Hepatocyte (in vitro differentiated cells): ENCODE results near the gene RFTN1. TPM values are rescaled to one million over a fixed set of nuclear protein-coding genes. Genes with fewer than 3 reads are reported as not detected.

Experiments
- DNase-seq: peaks from one replicate; pipeline ENCODE4 v3.0.0-alpha.2; 2016; ENCODE audit warnings: low spot score
- H2AFZ ChIP-seq: fragments of 200-600 bp; sonication (generic); 2 replicates; pipeline ENCODE4 v1.6.0; 2016; ENCODE audit warnings: antibody characterized with exemption, mild to moderate bottlenecking
- H3K27ac ChIP-seq: fragments of 200-600 bp; sonication (generic); 2 replicates; pipeline ENCODE4 v1.5.1; 2016; ENCODE audit warnings: mild to moderate bottlenecking
- H3K27me3 ChIP-seq: fragments of 200-600 bp; sonication (generic); 2 replicates; pipeline ENCODE4 v1.6.1; 2016
- H3K36me3 ChIP-seq: fragments of 200-600 bp; sonication (generic); replicated peaks from 2 replicates; pipeline ENCODE4 v1.5.1; 2016; ENCODE audit warnings: low read depth; ENCODE audit not compliant: insufficient read depth
- H3K4me1 ChIP-seq: fragments of 200-600 bp; sonication (generic); 2 replicates; pipeline ENCODE4 v1.5.1; 2016; ENCODE audit warnings: mild to moderate bottlenecking, moderate library complexity; ENCODE audit not compliant: insufficient read depth
- H3K4me2 ChIP-seq: fragments of 200-600 bp; sonication (generic); 2 replicates; pipeline ENCODE4 v1.6.0; 2016
- H3K4me3 ChIP-seq: fragments of 200-600 bp; sonication (generic); 2 replicates; pipeline ENCODE4 v1.5.1; 2016; ENCODE audit warnings: mild to moderate bottlenecking
- H3K79me2 ChIP-seq: fragments of 200-600 bp; sonication (generic); 2 replicates; pipeline ENCODE4 v1.6.0; 2017; ENCODE audit warnings: mild to moderate bottlenecking
- H3K9me2 ChIP-seq: fragments of 200-600 bp; sonication (generic); replicated peaks from 2 replicates; pipeline ENCODE4 v1.6.0; 2017; ENCODE audit warnings: mild to moderate bottlenecking; ENCODE audit not compliant: insufficient read depth
- H3K9me3 ChIP-seq: fragments of 200-600 bp; sonication (generic); 2 replicates; pipeline ENCODE4 v1.5.1; 2016; ENCODE audit warnings: low read depth, mild to moderate bottlenecking
- H4K20me1 ChIP-seq: fragments of 200-600 bp; sonication (generic); 2 replicates; pipeline ENCODE4 v1.6.0; 2016; ENCODE audit warnings: mild to moderate bottlenecking; ENCODE audit not compliant: insufficient read depth, poor library complexity, severe bottlenecking
- CTCF ChIP-seq: fragments of 200-600 bp; sonication (generic); IDR thresholded peaks from 2 replicates; pipeline ENCODE4 v1.5.1; 2016; ENCODE audit warnings: antibody characterized with exemption, mild to moderate bottlenecking; ENCODE audit not compliant: poor library complexity
- EZH2 ChIP-seq: fragments of 200-600 bp; sonication (generic); IDR thresholded peaks from 2 replicates; pipeline ENCODE4 v1.6.1; 2016; ENCODE audit warnings: antibody characterized with exemption, mild to moderate bottlenecking, borderline replicate concordance
- EZH2phosphoT487 ChIP-seq: fragments of 200-600 bp; sonication (generic); IDR thresholded peaks from one replicate; pipeline ENCODE4 v1.6.1; 2018; ENCODE audit warnings: antibody characterized with exemption, mild to moderate bottlenecking, low read depth, moderate library complexity; ENCODE audit not compliant: unreplicated experiment, severe bottlenecking
- WGBS: methylation state at CpG from one replicate; pipeline ENCODE4 v1.1.6; 2016; ENCODE audit warnings: low lambda C conversion rate; ENCODE audit errors: missing lambda C conversion rate; 5-methylcytosine and 5-hydroxymethylcytosine counted together
- polyA plus RNA-seq: library from polyadenylated mRNA; unstranded; fragments of >200 nt; fragmentation: Nextera tagmentation; extraction: Ambion mirVana; gene quantifications from 2 replicates; pipeline ENCODE4 v1.2.1, GENCODE V29; 2016
- total RNA-seq: library from RNA; depleted of rRNA; stranded (reverse); fragments of >200 nt; gene quantifications from 2 replicates; pipeline ENCODE4 v1.2.3, GENCODE V29; 2014

Gene RFTN1
- total and polyA plus RNA-seq, 2 experiments from 2014 or later: 10.0 to 14.9 TPM

GRCh38 chr3:16546186-16547010 is 32.9 kb upstream of the RFTN1 start:
- no peak overlapping the region for H3K27ac ChIP-seq
- H3K4me3 ChIP-seq: no peak overlapping the region
- H3K9me2 ChIP-seq: no peaks in the 10 kb centered on the region
- H4K20me1 ChIP-seq: no peaks in the 10 kb centered on the region
- no peaks in the 10 kb centered on the region for H3K79me2 ChIP-seq
- H3K4me1 ChIP-seq: no peaks in the 10 kb centered on the region
- WGBS: 90% methylated on average over 12 of the region's 12 CpGs
- DNase-seq: no peak
- H3K36me3 ChIP-seq: no peaks in the 10 kb centered on the region
- TF ChIP-seq EZH2phosphoT487: no peak
- TF ChIP-seq CTCF: no peak
- no peak for TF ChIP-seq EZH2
- H3K9me3 ChIP-seq: no peaks in the 10 kb centered on the region
- H3K27me3 ChIP-seq: peaks cover 3% of the 10 kb centered on the region
- no peak overlapping the region for H2AFZ ChIP-seq
- no peak overlapping the region for H3K4me2 ChIP-seq

- no peak for DNase-seq
- H4K20me1 ChIP-seq: no peaks in the 10 kb centered on the region
- no peak overlapping the region for H3K27ac ChIP-seq
- TF ChIP-seq CTCF: no peak
- TF ChIP-seq EZH2: no peak
- no peak for TF ChIP-seq EZH2phosphoT487
- no peak overlapping the region for H3K4me3 ChIP-seq
- H3K36me3 ChIP-seq: no peaks in the 10 kb centered on the region
- 84% methylated on average over 10 of the region's 10 CpGs for WGBS
- H2AFZ ChIP-seq: no peak overlapping the region
- H3K9me2 ChIP-seq: no peaks in the 10 kb centered on the region
- H3K4me1 ChIP-seq: no peaks in the 10 kb centered on the region
- peaks cover 7% of the 10 kb centered on the region for H3K27me3 ChIP-seq
- H3K79me2 ChIP-seq: no peaks in the 10 kb centered on the region
- no peak overlapping the region for H3K4me2 ChIP-seq
- H3K9me3 ChIP-seq: no peaks in the 10 kb centered on the region
These were observed 32.1 kb upstream of the RFTN1 start for GRCh38 chr3:16545413-16546185.

GRCh38 chr3:16543242-16543864 is 29.9 kb upstream of the RFTN1 start:
- H3K27ac ChIP-seq: no peak overlapping the region
- no peaks in the 10 kb centered on the region for H3K36me3 ChIP-seq
- no peak overlapping the region for H3K4me3 ChIP-seq
- H3K4me2 ChIP-seq: no peak overlapping the region
- H3K9me2 ChIP-seq: no peaks in the 10 kb centered on the region
- 72% methylated on average over 6 of the region's 6 CpGs for WGBS
- no peak for DNase-seq
- peaks cover 7% of the 10 kb centered on the region for H3K27me3 ChIP-seq
- H3K4me1 ChIP-seq: no peaks in the 10 kb centered on the region
- no peaks in the 10 kb centered on the region for H3K9me3 ChIP-seq
- no peaks in the 10 kb centered on the region for H3K79me2 ChIP-seq
- H4K20me1 ChIP-seq: no peaks in the 10 kb centered on the region
- TF ChIP-seq EZH2phosphoT487 (no peak), EZH2 (no peak), CTCF (no peak)
- no peak overlapping the region for H2AFZ ChIP-seq
